AG04449 (cell line): ENCODE data around the gene CHEK2.

Experiments used
- CTCF ChIA-PET: fragments of 350-600 bp; formaldehyde crosslinking; extraction: SDS; loops from one replicate; lab custom pipeline; 2021; ENCODE audit warnings: antibody characterized with exemption; lab: Yijun Ruan, JAX
- POLR2A ChIA-PET: fragments of 400-600, 350-600 bp; formaldehyde crosslinking; extraction: SDS; loops from one replicate; lab custom pipeline; 2020; ENCODE audit warnings: antibody characterized with exemption, inconsistent platforms; lab: Yijun Ruan, JAX
- DNase-seq: peaks from one replicate; pipeline ENCODE4 v3.0.0-alpha.2; 2010; ENCODE audit warnings: low read depth, low spot score
- H3K4me3 ChIP-seq: 2 replicates; pipeline ENCODE4 v1.5.1; 2011; ENCODE audit warnings: low read depth, mild to moderate bottlenecking, control low read depth, low read length
- TF ChIP-seq, protein P1 (sequence below): IDR thresholded peaks from one replicate; pipeline ENCODE4 v1.5.1; 2011; ENCODE audit warnings: mild to moderate bottlenecking, moderate library complexity, low read length, control low read depth, inconsistent platforms; ENCODE audit not compliant: insufficient read depth; ENCODE audit errors: missing control alignments

Gene CHEK2

DNA sequence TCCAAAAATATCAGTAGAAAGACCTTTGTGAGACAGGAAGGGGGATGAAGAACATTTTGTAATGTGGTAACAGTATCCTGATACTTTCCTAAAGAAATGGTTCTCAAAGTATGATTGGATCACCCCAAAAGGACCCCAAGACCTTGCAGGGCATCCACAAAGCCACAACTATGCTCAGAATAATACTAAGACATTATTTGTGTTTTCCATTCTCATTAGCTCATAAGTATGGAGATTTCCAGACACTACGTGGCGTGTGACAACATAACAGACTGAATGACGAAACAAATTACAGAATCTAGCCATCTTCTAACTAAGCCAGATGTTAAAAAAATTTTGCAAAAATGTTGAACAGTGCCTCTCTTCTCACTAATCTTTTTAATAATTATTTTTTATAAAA lies 24.9 kb downstream of the CHEK2 start:
- DNase-seq: peak; percentile 14
- no peak overlapping the region for H3K4me3 ChIP-seq
- CTCF ChIA-PET: no interaction called here
- POLR2A ChIA-PET: no interaction called here
- TF ChIP-seq, protein P1, sequence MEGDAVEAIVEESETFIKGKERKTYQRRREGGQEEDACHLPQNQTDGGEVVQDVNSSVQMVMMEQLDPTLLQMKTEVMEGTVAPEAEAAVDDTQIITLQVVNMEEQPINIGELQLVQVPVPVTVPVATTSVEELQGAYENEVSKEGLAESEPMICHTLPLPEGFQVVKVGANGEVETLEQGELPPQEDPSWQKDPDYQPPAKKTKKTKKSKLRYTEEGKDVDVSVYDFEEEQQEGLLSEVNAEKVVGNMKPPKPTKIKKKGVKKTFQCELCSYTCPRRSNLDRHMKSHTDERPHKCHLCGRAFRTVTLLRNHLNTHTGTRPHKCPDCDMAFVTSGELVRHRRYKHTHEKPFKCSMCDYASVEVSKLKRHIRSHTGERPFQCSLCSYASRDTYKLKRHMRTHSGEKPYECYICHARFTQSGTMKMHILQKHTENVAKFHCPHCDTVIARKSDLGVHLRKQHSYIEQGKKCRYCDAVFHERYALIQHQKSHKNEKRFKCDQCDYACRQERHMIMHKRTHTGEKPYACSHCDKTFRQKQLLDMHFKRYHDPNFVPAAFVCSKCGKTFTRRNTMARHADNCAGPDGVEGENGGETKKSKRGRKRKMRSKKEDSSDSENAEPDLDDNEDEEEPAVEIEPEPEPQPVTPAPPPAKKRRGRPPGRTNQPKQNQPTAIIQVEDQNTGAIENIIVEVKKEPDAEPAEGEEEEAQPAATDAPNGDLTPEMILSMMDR: no peak

DNA sequence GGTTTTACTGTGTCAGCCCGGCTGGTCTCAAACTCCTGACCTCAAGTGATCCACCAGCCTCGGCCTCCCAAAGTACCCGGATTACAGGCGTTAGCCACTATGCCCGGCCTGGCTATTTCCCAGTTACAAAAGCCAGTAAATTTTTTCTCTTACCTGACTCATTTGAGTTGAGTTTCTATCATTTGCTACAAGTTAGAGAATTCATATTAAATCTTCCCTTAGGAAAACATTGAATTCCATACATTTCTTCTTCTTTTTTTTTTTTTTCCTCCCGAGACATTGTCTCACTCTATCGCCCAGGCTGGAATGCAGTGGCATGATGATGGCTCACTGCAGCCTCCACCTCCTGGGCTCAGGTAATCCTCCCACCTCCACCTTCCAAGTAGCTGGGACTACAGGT lies 26.0 kb downstream of the CHEK2 start:
- CTCF ChIA-PET: no interaction called here
- no peak overlapping the region for H3K4me3 ChIP-seq
- TF ChIP-seq, protein P1: no peak
- POLR2A ChIA-PET: no interaction called here
- peak; percentile 10 for DNase-seq

DNA sequence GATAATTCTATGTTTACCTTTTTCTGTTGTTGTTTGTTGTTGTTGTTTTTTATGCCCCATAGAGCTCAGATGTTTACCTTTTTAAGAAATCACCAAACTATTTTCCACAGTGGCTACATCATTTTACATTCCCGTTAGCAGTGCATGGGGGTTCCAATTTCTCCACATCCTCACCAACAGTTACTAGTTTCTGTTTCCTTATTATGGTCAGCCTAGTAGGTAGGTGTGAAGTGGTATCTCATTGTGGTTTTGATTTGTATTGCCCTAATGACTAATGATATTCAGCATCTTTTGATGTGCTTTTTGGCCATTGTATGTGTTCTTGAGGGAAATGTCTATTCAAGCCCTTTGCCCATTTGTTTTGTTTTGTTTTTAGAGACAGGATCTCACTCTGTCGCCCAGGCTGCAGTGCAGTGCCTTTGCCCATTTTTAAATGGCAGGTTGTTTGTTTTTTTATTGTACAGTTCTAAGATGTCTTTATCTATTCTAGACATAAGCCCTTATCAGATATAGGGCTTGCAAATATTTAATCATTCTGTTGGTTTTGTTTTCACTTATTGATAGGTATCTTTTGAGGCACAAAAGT lies 27.5 kb downstream of the CHEK2 start:
- H3K4me3 ChIP-seq: no peak overlapping the region
- CTCF ChIA-PET: no interaction called here
- DNase-seq: no peak
- TF ChIP-seq, protein P1: no peak
- POLR2A ChIA-PET: no interaction called here

DNA sequence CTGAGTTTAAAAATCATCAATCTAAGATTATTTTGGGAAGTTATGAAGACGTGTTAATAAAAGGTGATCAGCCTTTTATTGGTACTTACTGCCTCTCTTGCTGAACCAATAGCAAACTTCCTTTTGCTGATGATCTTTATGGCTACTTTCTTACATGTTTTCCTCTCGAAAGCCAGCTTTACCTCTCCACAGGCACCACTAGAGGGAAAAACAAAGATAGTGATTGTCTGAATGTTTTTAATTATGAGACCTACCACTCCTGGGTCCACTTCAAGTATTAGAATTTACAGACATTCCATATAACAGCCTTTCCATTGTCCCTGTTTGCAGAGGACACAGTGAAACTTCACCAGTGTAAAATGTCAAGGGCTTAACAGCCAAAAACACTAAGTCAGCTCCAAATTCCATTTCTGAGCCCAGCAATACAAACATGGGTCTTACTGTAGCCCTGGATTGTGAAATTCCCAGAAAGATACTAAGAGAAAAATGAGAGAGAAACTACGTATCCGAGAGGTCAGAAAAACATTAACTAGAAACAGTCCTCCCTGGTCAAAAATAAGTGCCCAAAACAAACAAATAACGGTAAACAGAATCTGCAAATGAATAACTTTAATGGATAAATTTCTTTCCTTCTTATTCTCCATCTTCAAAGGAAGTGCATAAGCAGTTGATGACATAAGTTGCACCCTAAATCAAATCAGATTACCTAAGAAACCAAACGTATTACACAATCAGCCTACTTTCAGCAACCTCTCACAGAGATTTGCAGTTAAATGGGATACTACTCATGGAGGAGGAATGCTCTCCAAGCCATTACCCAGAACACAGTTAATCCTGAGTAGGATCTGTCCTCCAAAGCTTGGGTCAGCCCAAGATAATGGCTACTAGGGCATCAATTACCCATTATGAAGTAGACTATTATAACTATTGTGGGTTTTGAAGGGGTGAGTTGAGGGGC lies 29.5 kb downstream of the CHEK2 start:
- ChIA-PET POLR2A (interaction anchor here (2.1 kb wide), 1 partner anchor 61 kb away, joined by 9 read pairs; the partner anchor contains the start of gene CCDC117), CTCF (interaction anchor here (1.4 kb wide), 1 partner anchor 9 kb away, joined by 3 read pairs; no protein-coding TSS in a partner anchor)
- peak overlapping the region; percentile 19 for H3K4me3 ChIP-seq
- DNase-seq: peak; percentile 94
- TF ChIP-seq, protein P1: no peak

DNA sequence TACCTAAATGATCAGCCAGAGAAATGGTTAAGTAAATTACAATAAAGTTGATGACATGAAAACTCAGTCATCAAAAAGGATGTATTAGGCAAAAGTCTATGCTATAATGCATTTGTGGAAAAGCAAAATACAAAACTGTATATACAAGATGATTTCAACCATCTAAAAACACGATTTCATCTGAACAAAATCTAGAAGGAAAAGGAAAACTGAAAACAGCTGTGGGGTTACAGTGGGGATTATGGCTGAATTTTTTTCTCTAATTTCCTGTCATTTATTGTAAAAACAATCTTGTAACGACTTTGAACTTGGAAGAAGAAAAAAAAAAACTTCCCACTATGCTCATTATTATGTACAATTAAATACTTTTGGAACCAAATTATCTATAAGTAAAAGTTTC lies 30.3 kb downstream of the CHEK2 start:
- TF ChIP-seq, protein P1: no peak
- no peak overlapping the region for H3K4me3 ChIP-seq
- ChIA-PET CTCF (interaction anchor here (2.0 kb wide), 1 partner anchor 11 kb away, joined by 7 read pairs; no protein-coding TSS in a partner anchor), POLR2A (interaction anchor here (2.1 kb wide), 1 partner anchor 61 kb away, joined by 9 read pairs; the partner anchor contains the start of gene CCDC117)
- DNase-seq: no peak
